Endothelial cell of umbilical vein (primary cell): Measurements from ENCODE around the gene NCOA7. TPM values are rescaled to one million over a fixed set of nuclear protein-coding genes. Genes with fewer than 3 reads are reported as not detected.

Experiments used
- BruUV-seq: library from RNA; stranded (reverse); fragments of 400-500 nt; replicated peaks from 2 replicates; lab custom pipeline; 2021; lab: Mats Ljungman, UMichigan
- CTCF ChIA-PET: fragments of 300-600, 350-600 bp; sonication (Branson Sonifier 250); formaldehyde crosslinking; loops from one replicate; lab custom pipeline; 2021; ENCODE audit warnings: antibody characterized with exemption, inconsistent platforms; lab: Charles Lee
- POLR2A ChIA-PET: fragments of 300-600, 350-600 bp; sonication (Branson Sonifier 250); formaldehyde crosslinking; loops from one replicate; lab custom pipeline; 2021; ENCODE audit warnings: antibody characterized with exemption, inconsistent platforms; lab: Charles Lee
- DNase-seq: peaks from one replicate; pipeline ENCODE4 v3.0.0-alpha.2; 2011; ENCODE audit warnings: low read depth, low spot score
- FAIRE-seq: peaks from 2 replicates; lab custom pipeline; 2011; peaks lifted over from hg19 to GRCh38; lab: Jason Lieb, UNC
- H2AFZ ChIP-seq: 2 replicates; pipeline ENCODE4 v1.6.0; 2012; ENCODE audit warnings: low read depth, low read length, control low read depth, inconsistent platforms
- H3K27ac ChIP-seq: 2 replicates; pipeline ENCODE4 v1.5.1; 2011; ENCODE audit warnings: low read depth, mild to moderate bottlenecking, control low read depth, low read length, moderate library complexity; ENCODE audit not compliant: insufficient read depth
- H3K27me3 ChIP-seq, 2 experiments: 2 replicates each; pipeline versions ENCODE4 v1.6.0 to v1.6.1; 2011; ENCODE audit warnings: low read length in 2 of 2, mixed read lengths in 1 of 2; ENCODE audit not compliant: control insufficient read depth in 2 of 2, insufficient read depth in 2 of 2
- H3K36me3 ChIP-seq, 2 experiments: 2 replicates in 1 of 2; 3 replicates in 1 of 2; pipeline ENCODE4 v1.5.1; 2011; ENCODE audit warnings: low read length in 2 of 2, mild to moderate bottlenecking in 1 of 2, moderate library complexity in 1 of 2; ENCODE audit not compliant: control insufficient read depth in 2 of 2, insufficient read depth in 2 of 2; ENCODE audit errors: extremely low read depth in 1 of 2
- H3K4me1 ChIP-seq: 3 replicates; pipeline ENCODE4 v1.5.1; 2011; ENCODE audit warnings: mild to moderate bottlenecking, low read length; ENCODE audit not compliant: control insufficient read depth, insufficient read depth; ENCODE audit errors: extremely low read depth
- H3K4me2 ChIP-seq: 2 replicates; pipeline ENCODE4 v1.6.1; 2011; ENCODE audit warnings: low read length, control low read depth, mixed read lengths; ENCODE audit not compliant: insufficient read depth
- H3K4me3 ChIP-seq, 3 experiments: fragments of 200-600 bp in 1 of 3; sonication (generic), shearing (Covaris generic) in 1 of 3; replicated peaks in 1 of 3; 2 replicates each; pipeline ENCODE4 v1.5.1; 2011 to 2016; ENCODE audit warnings: control low read depth in 3 of 3, low read length in 3 of 3, mild to moderate bottlenecking in 2 of 3, inconsistent platforms in 1 of 3, low read depth in 1 of 3, moderate library complexity in 1 of 3; ENCODE audit not compliant: insufficient read depth in 1 of 3
- H3K79me2 ChIP-seq: 2 replicates; pipeline ENCODE4 v1.6.0; 2012; ENCODE audit warnings: low read length, inconsistent platforms; ENCODE audit not compliant: control insufficient read depth, insufficient read depth
- H3K9ac ChIP-seq: replicated peaks from 2 replicates; pipeline ENCODE3; 2011; ENCODE audit warnings: low read length, control low read depth; ENCODE audit not compliant: insufficient read depth; ENCODE audit errors: extremely low read depth
- H3K9me1 ChIP-seq: replicated peaks from 3 replicates; pipeline ENCODE4 v1.6.0; 2011; ENCODE audit warnings: mild to moderate bottlenecking, low read length; ENCODE audit not compliant: control insufficient read depth, insufficient read depth; ENCODE audit errors: extremely low read depth
- H3K9me3 ChIP-seq: replicated peaks from 2 replicates; pipeline ENCODE4 v1.5.1; 2012; ENCODE audit warnings: low read length, inconsistent platforms; ENCODE audit not compliant: control insufficient read depth, insufficient read depth
- H4K20me1 ChIP-seq: replicated peaks from 2 replicates; pipeline ENCODE3; 2011; ENCODE audit warnings: mild to moderate bottlenecking, low read length; ENCODE audit not compliant: control insufficient read depth, insufficient read depth; ENCODE audit errors: extremely low read depth
- CTCF ChIP-seq, 2 donors: IDR thresholded peaks; 1 replicate in 1 of 2; 2 replicates in 1 of 2; pipeline ENCODE4 v1.5.1; 2011; ENCODE audit warnings: low read length in 2 of 2, mild to moderate bottlenecking in 2 of 2, moderate library complexity in 2 of 2, control low read depth in 1 of 2, inconsistent platforms in 1 of 2, low read depth in 1 of 2; ENCODE audit not compliant: insufficient read depth in 1 of 2; ENCODE audit errors: extremely low read depth in 1 of 2
- EZH2 ChIP-seq: IDR thresholded peaks from 2 replicates; pipeline ENCODE4 v1.6.1; 2012; ENCODE audit warnings: borderline replicate concordance, low read depth, mild to moderate bottlenecking, moderate library complexity, low read length, inconsistent platforms; ENCODE audit not compliant: severe bottlenecking
- FOS ChIP-seq: IDR thresholded peaks from 2 replicates; pipeline ENCODE4 v1.6.1; 2011; ENCODE audit warnings: mild to moderate bottlenecking, low read length, moderate library complexity, borderline replicate concordance; ENCODE audit not compliant: insufficient read depth
- GATA2 ChIP-seq: IDR thresholded peaks from 2 replicates; pipeline ENCODE4 v1.7.0; 2011; ENCODE audit warnings: low read depth, mild to moderate bottlenecking, moderate library complexity, mixed read lengths, low read length; ENCODE audit not compliant: insufficient read length, insufficient read depth
- JUN ChIP-seq: IDR thresholded peaks from 2 replicates; pipeline ENCODE4 v1.6.1; 2011; ENCODE audit warnings: borderline replicate concordance, low read depth; ENCODE audit not compliant: insufficient read length, insufficient read depth
- MYC ChIP-seq: IDR thresholded peaks from one replicate; pipeline ENCODE4 v1.6.1; 2011; ENCODE audit warnings: mild to moderate bottlenecking, low read depth, low read length
- POLR2A ChIP-seq: IDR thresholded peaks from 2 replicates; pipeline ENCODE4 v1.6.1; 2012; ENCODE audit warnings: low read depth, mild to moderate bottlenecking, control low read depth, low read length
- POLR2AphosphoS5 ChIP-seq: IDR thresholded peaks from 2 replicates; pipeline ENCODE4 v1.6.1; 2012; ENCODE audit warnings: low read depth, mild to moderate bottlenecking, control low read depth, low read length, moderate library complexity; ENCODE audit not compliant: insufficient read depth
- dilution Hi-C: fragments of 300-500 bp; cut with MboI; formaldehyde crosslinking; loops from one replicate; pipeline ENCODE4 v1.15.0; 2019; ENCODE audit warnings: low sequenced_read_pairs; ENCODE audit not compliant: extremely low pct_ligation_motif_present
- intact Hi-C: fragments of 100-400 bp; cut with micrococcal nuclease; formaldehyde crosslinking; loops from one replicate; pipeline ENCODE4 v1.10.0; 2022
- polyA plus RNA-seq, 4 experiments: library from polyadenylated mRNA; depleted of rRNA in 3 of 4; stranded (reverse) in 3 of 4; unstranded in 1 of 4; fragments of >200 nt; gene quantifications; 2 replicates each; pipeline versions ENCODE4 v1.2.1 to v1.2.3, GENCODE V29; 2011 to 2012; ENCODE audit warnings: missing spikeins in 1 of 4
- total RNA-seq: library from RNA; stranded (reverse); gene quantifications from 2 replicates; pipeline ENCODE4 v1.2.3, GENCODE V29; 2021
- TF ChIP-seq, protein P1 (sequence below): IDR thresholded peaks from 2 replicates; pipeline ENCODE4 v1.6.1; 2011; ENCODE audit not compliant: insufficient read depth, insufficient read length

Gene NCOA7
- total and polyA plus RNA-seq, 2 donors (not counting 3 experiments of a cell fraction or from before 2014, with no cell fraction given): 27.7 to 71.2 TPM

- Histone ChIP-seq H3K27ac (peak overlapping the region; percentile 23), H3K9ac (peak overlapping the region; percentile 45), H2AFZ (peak overlapping the region; percentile 83), H4K20me1 (no peaks in the 10 kb centered on the region), H3K9me3 (no peaks in the 10 kb centered on the region), H3K4me2 (peak overlapping the region; percentile 44), H3K4me3 (peak overlapping the region; percentile 35 to 73 (median 42)), H3K27me3 (peaks cover 65 to 68% of the 10 kb centered on the region in 2 experiments), H3K4me1 (peaks cover 25% of the 10 kb centered on the region), H3K79me2 (no peaks in the 10 kb centered on the region), H3K36me3 (no peaks in the 10 kb centered on the region), H3K9me1 (no peaks in the 10 kb centered on the region)
- FAIRE-seq (no peak), DNase-seq (no peak)
- CTCF ChIA-PET: interaction anchor here (1.6 to 10.2 kb wide), 2 partner anchors 10 to 437 kb away, joined by 4 to 439 read pairs; no protein-coding TSS in a partner anchor
- dilution Hi-C loops: no loop called here
- BruUV-seq: no TSS peak
- POLR2A ChIA-PET: no interaction called here
- intact Hi-C loops: loop anchor here (1.0 to 5.0 kb wide), 10 partner anchors 30 to 878 kb away; partner anchors contain the start of genes HDDC2 and TPD52L1
- no peak for TF ChIP-seq FOS
- TF ChIP-seq POLR2AphosphoS5: no peak
- peak; percentile 44 for TF ChIP-seq EZH2
These were observed 40.7 kb upstream of the NCOA7 start for GRCh38 chr6:125749865-125750691.

DNA sequence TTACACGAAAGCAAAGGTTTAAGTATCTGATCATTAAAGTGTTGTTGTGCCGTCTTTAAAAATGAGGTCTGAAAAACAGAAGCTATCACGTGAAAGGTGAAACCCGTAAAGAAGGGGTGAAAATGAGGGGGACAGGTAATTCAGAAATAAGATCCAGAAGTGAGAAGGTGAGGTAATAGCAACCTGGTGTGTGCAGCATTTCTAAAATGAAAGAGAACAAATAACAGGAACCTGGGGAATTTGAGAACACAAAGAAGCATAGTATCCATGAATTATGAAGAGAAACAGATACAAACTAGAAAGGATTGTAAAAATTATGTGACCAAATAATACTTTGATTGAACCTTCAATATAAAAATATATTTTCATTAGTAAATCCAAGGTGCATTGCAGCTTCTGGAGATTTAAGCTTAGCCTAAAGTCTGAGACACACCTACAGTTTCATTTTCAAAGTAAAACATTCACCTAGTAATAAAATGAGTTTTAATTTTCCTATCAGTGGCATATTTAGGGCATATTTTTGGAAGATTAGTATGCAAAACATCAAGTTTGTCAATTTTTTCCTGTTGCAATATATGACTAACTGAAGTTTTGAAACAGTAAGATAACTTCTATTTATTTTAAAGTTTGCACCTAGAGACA, 39.9 kb upstream of the NCOA7 start:
- Histone ChIP-seq H3K9ac (no peak overlapping the region), H3K9me3 (no peaks in the 10 kb centered on the region), H3K36me3 (no peaks in the 10 kb centered on the region), H3K27ac (no peak overlapping the region), H3K4me3 (no peak overlapping the region), H3K79me2 (no peaks in the 10 kb centered on the region), H3K4me1 (peaks cover 25% of the 10 kb centered on the region), H2AFZ (no peak overlapping the region), H4K20me1 (no peaks in the 10 kb centered on the region), H3K4me2 (no peak overlapping the region), H3K9me1 (no peaks in the 10 kb centered on the region), H3K27me3 (peaks cover 57 to 64% of the 10 kb centered on the region in 2 experiments)
- DNase-seq (no peak), FAIRE-seq (no peak)
- BruUV-seq: no TSS peak
- dilution Hi-C loops (no loop called here), intact Hi-C loops (loop anchor here (5.0 kb wide), 1 partner anchor 599 kb away; the partner anchor contains the start of gene TPD52L1)
- no peak for TF ChIP-seq GATA2
- TF ChIP-seq, protein P1, sequence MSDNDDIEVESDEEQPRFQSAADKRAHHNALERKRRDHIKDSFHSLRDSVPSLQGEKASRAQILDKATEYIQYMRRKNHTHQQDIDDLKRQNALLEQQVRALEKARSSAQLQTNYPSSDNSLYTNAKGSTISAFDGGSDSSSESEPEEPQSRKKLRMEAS: no peak
- no peak for TF ChIP-seq CTCF (IDR thresholded peaks at IDR 0.05; ENCODE audit: extremely low read depth in 1 of 2, insufficient read depth in 1 of 2, low read depth in 1 of 2, low read length in 2 of 2)
- TF ChIP-seq MYC: no peak
- TF ChIP-seq POLR2AphosphoS5: no peak
- TF ChIP-seq JUN: no peak
- no peak for TF ChIP-seq POLR2A
- TF ChIP-seq EZH2: no peak
- no peak for TF ChIP-seq FOS
- CTCF ChIA-PET: interaction anchor here (1.3 to 10.2 kb wide), 3 partner anchors 9 to 438 kb away, joined by 3 to 439 read pairs (median 4); no protein-coding TSS in a partner anchor
- POLR2A ChIA-PET: no interaction called here
